K562 (cell line): ENCODE results near the gene HCRT. TPM values are rescaled to one million over a fixed set of nuclear protein-coding genes. Genes with fewer than 3 reads are reported as not detected.

ENCODE experiments used
- CBX5 ChIP-seq: IDR thresholded peaks from 2 replicates; pipeline ENCODE4 v1.6.1; 2014; ENCODE audit warnings: low read depth, borderline replicate concordance
- KDM2B ChIP-seq: fragments of 250-450 bp; sonication (Bioruptor Pico); IDR thresholded peaks from 2 replicates; pipeline ENCODE4 v1.8.0; 2021; ENCODE audit warnings: mild to moderate bottlenecking, moderate library complexity
- RREB1 ChIP-seq: fragments of 250-450 bp; sonication (Bioruptor Pico); IDR thresholded peaks from 2 replicates; pipeline ENCODE4 v1.4.0; 2020
- SNIP1 ChIP-seq: fragments of 450-650 bp; IDR thresholded peaks from 2 replicates; pipeline ENCODE4 v1.7.1; 2017; ENCODE audit warnings: low read depth, mild to moderate bottlenecking
- TRIM24 ChIP-seq, 2 experiments: fragments of 450-650 bp; IDR thresholded peaks; 2 replicates each; pipeline ENCODE4 v1.6.1; 2016
- TSHZ1 ChIP-seq: fragments of 250-450 bp; sonication (Bioruptor Pico); IDR thresholded peaks from 2 replicates; pipeline ENCODE4 v1.4.0; 2020; ENCODE audit warnings: mild to moderate bottlenecking, moderate library complexity
- ZFX ChIP-seq: sonication (generic); formaldehyde crosslinking; IDR thresholded peaks from 2 replicates; pipeline ENCODE4 v1.8.0; 2022; ENCODE audit warnings: mild to moderate bottlenecking, missing genetic modification reagents, moderate library complexity
- ZNF140 ChIP-seq: fragments of 250-450 bp; sonication (Bioruptor Pico); IDR thresholded peaks from 2 replicates; pipeline ENCODE4 v1.8.0; 2021; ENCODE audit warnings: moderate library complexity, mild to moderate bottlenecking, inconsistent platforms
- ZNF143 ChIP-seq: sonication (generic); formaldehyde crosslinking; IDR thresholded peaks from 2 replicates; pipeline ENCODE4 v1.9.0; 2022; ENCODE audit warnings: mild to moderate bottlenecking, missing genetic modification reagents
- ZNF174 ChIP-seq: fragments of 250-450 bp; sonication (Bioruptor Pico); IDR thresholded peaks from 2 replicates; pipeline ENCODE4 v1.4.0; 2020; ENCODE audit warnings: mild to moderate bottlenecking
- ZNF282 ChIP-seq: sonication (generic); formaldehyde crosslinking; IDR thresholded peaks from 2 replicates; pipeline ENCODE4 v1.8.1; 2023; ENCODE audit warnings: missing genetic modification reagents
- ZNF431 ChIP-seq: sonication (generic); formaldehyde crosslinking; IDR thresholded peaks from 2 replicates; pipeline ENCODE4 v1.8.0; 2022; ENCODE audit warnings: mild to moderate bottlenecking, missing genetic modification reagents
- ZNF449 ChIP-seq: fragments of 250-450 bp; sonication (Bioruptor Pico); IDR thresholded peaks from 2 replicates; pipeline ENCODE4 v1.8.0; 2022; ENCODE audit warnings: moderate library complexity, mild to moderate bottlenecking, inconsistent platforms
- ZNF696 ChIP-seq: fragments of 250-450 bp; sonication (Bioruptor Pico); conservative IDR thresholded peaks from 2 replicates; pipeline ENCODE4 v1.4.0; 2020; ENCODE audit warnings: mild to moderate bottlenecking, moderate library complexity
- polyA plus RNA-seq, 8 experiments: library from polyadenylated mRNA; depleted of rRNA in 4 of 8; stranded (reverse) in 5 of 8; unstranded in 3 of 8; fragments of >200 nt; fragmentation: Nextera tagmentation in 2 of 8; fragmentation: Illumina TruSeq in 1 of 8; extraction: Ambion mirVana in 2 of 8; extraction: Trizol in 1 of 8; gene quantifications; 2 replicates each; pipeline versions ENCODE4 v1.2.1 to v1.2.3, GENCODE V29; 2011 to 2014; ENCODE audit warnings: inconsistent platforms in 1 of 8, missing spikeins in 1 of 8
- total RNA-seq, 7 experiments: library from RNA; depleted of rRNA in 6 of 7; stranded (reverse); fragments of >200 nt in 6 of 7; fragmentation: Illumina TruSeq in 2 of 7; extraction: Trizol in 2 of 7; gene quantifications; 2 replicates each; pipeline versions ENCODE4 v1.2.1 to v1.2.3, GENCODE V29; 2011 to 2021; ENCODE audit warnings: low replicate concordance in 1 of 7

The HCRT gene
- total and polyA plus RNA-seq, 9 of the 15 experiments (the other 6 are each of a cell fraction or from before 2014, with no cell fraction given), result not detected

GRCh38 chr17:42193969-42194899 is 9.0 kb upstream of the HCRT start, which contains the start of gene GHDC (continued):
- no peak for TF ChIP-seq RREB1
- TF ChIP-seq ZNF140 (CRISPR knock-in tag), result no peak
- TF ChIP-seq TSHZ1 (CRISPR knock-in tag), result no peak
- no peak for TF ChIP-seq ZNF696 (CRISPR knock-in tag)
- no peak for TF ChIP-seq ZNF449
- TF ChIP-seq SNIP1, result peak; percentile 59; the same call in 1 of the 2 replicates
- no peak for TF ChIP-seq ZNF282 (CRISPR knock-in tag)
- TF ChIP-seq ZNF174 (CRISPR knock-in tag), result no peak
- TF ChIP-seq TRIM24 (IDR thresholded peaks at IDR 0.05), result 0 out of 4 replicates have a peak, but pooled peaks of 1 of the 2 experiments have one; percentile 11
- TF ChIP-seq CBX5, result no peak
- no peak; the same call in 1 of the 2 replicates for TF ChIP-seq ZFX (CRISPR knock-in tag)
- no peak for TF ChIP-seq KDM2B
- TF ChIP-seq ZNF431 (CRISPR knock-in tag), result no peak
- TF ChIP-seq ZNF143 (CRISPR knock-in tag), result no peak
